LNCaP clone FGC (cell line): Measurements from ENCODE around the gene LSMEM2.

Source experiments
- DNase-seq: peaks from one replicate; pipeline ENCODE4 v3.0.0-alpha.2; 2011; ENCODE audit warnings: low read depth
- H3K4me3 ChIP-seq: 2 replicates; pipeline ENCODE4 v1.5.1; 2011; ENCODE audit warnings: mild to moderate bottlenecking, low read depth, low read length, control low read depth
- TF ChIP-seq, protein P1 (sequence below): IDR thresholded peaks from 2 replicates; pipeline ENCODE4 v1.5.1; 2012; ENCODE audit warnings: mild to moderate bottlenecking; ENCODE audit not compliant: control insufficient read depth, insufficient read depth; ENCODE audit errors: extremely low read depth

Gene LSMEM2

DNA sequence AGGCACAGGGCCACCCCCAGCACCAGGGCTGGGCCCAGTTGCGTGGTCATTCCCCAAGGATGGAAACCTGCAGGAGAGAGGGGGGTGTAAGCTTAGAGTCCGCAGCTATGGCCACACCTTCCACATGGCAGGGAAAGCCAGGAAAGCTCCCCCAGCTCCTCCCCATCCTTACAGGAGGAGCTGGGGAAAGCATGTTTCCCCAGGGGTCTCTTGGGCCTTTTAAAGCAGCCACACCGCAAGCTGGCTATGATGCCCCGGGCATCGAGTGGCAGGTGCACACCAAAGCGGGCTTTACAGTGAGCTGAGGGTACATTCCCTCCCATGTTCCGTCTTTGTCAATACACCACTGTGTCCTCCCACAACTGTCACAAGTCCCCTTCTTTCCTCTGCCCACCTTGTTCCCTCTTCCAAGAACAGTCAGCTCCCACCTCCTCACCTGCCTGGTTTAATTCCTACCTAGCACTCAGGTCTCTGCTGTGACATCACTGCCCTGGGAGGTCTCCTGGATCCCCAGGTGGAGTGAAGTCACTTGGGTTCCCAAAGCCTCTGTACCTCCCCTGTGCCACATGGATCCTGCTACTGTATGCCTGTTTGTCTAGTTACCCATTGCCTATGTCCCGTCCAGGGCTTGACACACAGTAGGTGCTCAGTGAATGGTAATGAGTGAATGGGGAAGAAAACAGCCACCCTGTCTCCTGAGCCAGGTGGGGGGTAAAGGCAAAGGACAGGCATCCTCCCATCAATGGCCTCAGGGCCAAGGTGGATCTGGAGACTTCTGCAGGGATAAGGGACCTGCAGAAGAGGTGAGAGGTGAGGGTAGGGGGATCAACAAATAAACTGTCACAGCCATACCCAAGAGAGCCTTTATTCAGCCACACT lies 16.9 kb downstream of the LSMEM2 start:
- TF ChIP-seq, protein P1, sequence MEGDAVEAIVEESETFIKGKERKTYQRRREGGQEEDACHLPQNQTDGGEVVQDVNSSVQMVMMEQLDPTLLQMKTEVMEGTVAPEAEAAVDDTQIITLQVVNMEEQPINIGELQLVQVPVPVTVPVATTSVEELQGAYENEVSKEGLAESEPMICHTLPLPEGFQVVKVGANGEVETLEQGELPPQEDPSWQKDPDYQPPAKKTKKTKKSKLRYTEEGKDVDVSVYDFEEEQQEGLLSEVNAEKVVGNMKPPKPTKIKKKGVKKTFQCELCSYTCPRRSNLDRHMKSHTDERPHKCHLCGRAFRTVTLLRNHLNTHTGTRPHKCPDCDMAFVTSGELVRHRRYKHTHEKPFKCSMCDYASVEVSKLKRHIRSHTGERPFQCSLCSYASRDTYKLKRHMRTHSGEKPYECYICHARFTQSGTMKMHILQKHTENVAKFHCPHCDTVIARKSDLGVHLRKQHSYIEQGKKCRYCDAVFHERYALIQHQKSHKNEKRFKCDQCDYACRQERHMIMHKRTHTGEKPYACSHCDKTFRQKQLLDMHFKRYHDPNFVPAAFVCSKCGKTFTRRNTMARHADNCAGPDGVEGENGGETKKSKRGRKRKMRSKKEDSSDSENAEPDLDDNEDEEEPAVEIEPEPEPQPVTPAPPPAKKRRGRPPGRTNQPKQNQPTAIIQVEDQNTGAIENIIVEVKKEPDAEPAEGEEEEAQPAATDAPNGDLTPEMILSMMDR: no peak
- no peak for DNase-seq

DNA sequence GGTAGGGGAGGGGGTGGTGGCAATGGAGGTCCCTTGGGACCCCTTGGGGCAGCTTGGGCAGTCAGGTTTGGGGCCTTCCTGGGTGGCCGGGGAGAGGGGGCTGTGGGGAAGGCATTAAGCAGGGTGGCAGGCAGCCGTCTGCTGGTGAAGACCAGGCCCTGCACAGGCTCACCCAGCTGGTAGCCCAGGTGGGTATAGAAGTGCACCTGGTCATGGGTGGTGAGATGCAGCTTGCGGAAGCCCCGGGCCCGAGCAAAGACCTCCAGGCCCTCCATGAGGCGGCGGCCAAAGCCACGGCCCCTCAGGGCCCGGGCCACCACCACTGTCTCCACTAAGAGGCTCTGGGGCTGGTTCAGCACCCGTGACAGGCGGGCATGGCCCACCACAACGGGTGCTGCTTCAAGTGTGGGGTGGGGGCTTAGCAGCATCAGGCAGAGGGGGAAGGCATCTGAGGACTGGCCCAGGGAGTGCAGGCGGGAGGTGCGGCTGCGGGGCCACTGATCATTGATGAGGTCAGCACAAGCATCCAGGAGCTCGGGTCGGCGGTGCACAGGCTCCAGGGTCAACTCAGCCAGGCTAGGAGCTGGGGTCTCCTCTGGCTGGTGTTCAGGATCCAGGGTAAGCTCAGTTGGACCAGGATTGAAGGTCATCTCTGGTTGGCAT lies 18.0 kb downstream of the LSMEM2 start:
- no peak overlapping the region for H3K4me3 ChIP-seq
- TF ChIP-seq, protein P1: no peak
- DNase-seq: no peak

More for the DNA sequence above, 16.9 kb downstream of the LSMEM2 start:
- no peak overlapping the region for H3K4me3 ChIP-seq

DNA sequence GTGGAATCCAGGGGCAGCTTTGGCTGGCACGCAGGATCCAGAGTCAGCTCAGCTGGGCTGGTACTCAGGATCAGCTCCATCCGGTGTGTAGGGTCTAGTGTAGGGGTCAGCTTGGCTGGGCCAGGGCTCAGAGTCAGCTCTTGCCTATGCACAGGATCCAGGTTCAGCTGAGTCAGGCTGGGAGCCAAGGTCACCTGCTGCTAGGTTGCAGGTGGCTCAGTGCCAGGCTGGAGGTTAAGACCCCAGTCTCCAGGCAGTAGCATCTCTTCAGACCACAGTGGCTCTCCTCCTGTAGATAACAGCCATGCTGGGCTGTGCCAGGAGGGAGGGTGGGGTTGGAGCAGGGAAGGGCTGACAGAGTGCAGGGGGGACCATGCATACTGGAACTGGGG lies 18.5 kb downstream of the LSMEM2 start:
- DNase-seq: no peak
- TF ChIP-seq, protein P1: no peak
- no peak overlapping the region for H3K4me3 ChIP-seq

DNA sequence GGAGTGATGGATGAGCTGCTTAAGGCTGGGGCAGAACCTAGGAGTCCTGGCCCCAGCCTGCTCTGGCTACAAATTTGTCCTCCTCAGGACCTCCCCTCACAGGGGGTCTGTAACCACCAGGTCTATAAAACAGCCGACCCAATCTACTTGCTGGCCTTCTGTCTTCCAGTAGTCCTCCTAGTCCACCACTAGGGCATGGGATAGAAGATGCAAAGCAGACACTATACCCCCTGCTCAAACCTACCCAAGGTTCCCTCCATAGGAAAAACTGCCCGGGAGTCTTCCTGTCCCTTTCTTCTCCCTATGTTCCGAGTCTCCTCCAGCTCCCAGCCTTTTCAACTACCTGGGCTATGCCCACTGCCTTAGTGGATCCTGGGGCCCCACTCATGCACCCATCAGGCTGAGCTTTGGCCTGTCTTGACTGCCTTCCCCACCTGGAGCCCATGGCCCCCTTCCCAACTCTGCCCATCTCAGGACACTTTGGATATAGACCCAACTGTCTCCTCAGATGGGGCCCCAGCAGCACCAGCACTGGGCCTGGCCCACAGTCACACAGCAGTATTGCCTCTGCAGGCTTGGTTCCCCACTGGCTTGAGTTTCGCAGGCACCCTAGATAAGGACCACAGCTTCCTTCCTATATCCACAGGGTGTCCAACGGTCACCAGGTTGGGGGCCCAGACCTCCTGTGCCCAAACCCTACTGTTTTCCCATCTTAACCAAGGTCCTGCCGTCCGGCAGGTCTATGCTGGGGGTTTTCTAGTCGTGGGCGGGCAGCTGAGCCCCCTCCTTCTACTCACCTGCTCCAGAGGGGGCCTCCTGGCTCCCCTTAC lies 19.2 kb downstream of the LSMEM2 start:
- TF ChIP-seq, protein P1: no peak
- H3K4me3 ChIP-seq: peak overlapping the region; percentile 93
- no peak for DNase-seq

DNA sequence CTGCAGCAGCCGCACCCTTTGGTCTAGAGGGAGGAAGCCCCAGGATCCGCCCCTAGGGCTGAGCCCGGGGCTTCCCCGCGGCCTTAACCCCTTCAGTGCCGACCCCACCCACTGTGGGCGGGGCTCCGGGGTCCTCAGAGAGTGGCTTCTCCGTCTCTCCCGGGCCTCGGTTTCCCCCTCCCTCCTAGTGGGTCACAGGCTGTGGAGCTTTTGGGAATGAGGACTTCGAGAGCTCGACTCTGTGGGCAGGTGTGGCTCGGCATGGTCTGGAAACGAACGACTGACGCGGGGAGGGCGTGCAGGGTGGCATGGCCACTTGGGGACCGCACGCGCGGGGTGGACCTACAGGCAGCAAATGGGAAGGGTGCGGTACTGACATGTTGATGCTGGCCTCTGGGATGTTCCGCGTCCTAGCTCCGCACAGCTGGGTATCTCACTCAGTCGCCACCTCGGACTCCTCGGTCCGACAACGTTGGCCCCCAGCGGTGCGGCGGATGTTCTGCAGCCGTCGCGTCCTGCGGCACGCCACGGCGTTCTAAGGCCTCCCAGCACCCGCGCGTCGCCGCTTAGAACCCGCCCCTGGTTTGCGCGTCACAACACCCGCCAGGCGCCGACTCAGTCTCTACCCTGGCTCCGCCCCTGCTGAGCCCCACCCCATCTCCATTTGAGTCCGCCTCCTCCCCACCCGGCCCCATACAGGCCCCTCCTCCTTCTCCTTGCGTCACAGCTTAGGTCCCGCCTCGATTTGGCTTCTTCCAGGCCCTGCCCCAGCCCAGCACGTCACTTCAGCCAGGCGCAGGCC lies 20.1 kb downstream of the LSMEM2 start, which contains the start of the genes HYAL3 and NAA80:
Gene HYAL3, minus strand, starts transcription at position 570 of the 802 bp plus-strand sequence. CDS start 3,803 bp downstream, outside the sequence.
Gene NAA80, minus strand, starts transcription at position 570 of the 802 bp plus-strand sequence. CDS start 1,942 bp downstream, outside the sequence.
- TF ChIP-seq, protein P1: peak; percentile 45
- DNase-seq: peak; percentile 98
- H3K4me3 ChIP-seq: peak within 1 kb of the TSS; percentile 93

DNA sequence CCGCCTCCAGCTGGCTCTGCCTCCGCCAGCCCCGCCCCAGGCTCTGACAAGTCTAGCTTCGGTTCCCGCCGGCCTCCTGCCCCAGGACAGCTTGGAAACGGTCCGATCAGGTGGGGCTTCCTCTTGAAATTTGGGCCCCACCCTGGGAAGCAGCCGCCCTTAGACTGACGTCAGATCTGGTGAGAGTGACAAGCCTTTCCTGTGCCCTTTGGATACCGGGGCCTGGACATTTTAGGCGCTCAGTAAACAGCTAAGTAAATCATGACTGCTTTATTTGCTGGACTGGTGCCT lies 20.7 kb downstream of the LSMEM2 start:
- TF ChIP-seq, protein P1: no peak
- H3K4me3 ChIP-seq: peak overlapping the region; percentile 55
- DNase-seq: no peak
